GM12878 (cell line): ENCODE data around the gene HRH2. TPM values are rescaled to one million over a fixed set of nuclear protein-coding genes. Genes with fewer than 3 reads are reported as not detected.

ENCODE experiments used
- ATAC-seq: fragments of 200-7000 bp; cut with Tn5 transposase; 3 replicates; pipeline ENCODE4 v1.9.1; 2020; ENCODE audit warnings: mild to moderate bottlenecking, moderate library complexity
- BruUV-seq: library from RNA; stranded (reverse); fragments of 400-500 nt; replicated peaks from 2 replicates; lab custom pipeline; 2021; lab: Mats Ljungman, UMichigan
- CTCF ChIA-PET: fragments of 300-600 bp; sonication (Branson Sonifier 250); formaldehyde crosslinking; extraction: SDS; loops from one replicate; lab custom pipeline; 2021; ENCODE audit warnings: inconsistent platforms; lab: Yijun Ruan, JAX
- POLR2A ChIA-PET: fragments of 350-600 bp; formaldehyde crosslinking; extraction: SDS; loops from one replicate; lab custom pipeline; 2021; ENCODE audit warnings: inconsistent platforms; lab: Charles Lee
- RAD21 ChIA-PET: fragments of 300-600 bp; sonication (Branson Sonifier 250); formaldehyde crosslinking; loops from one replicate; lab custom pipeline; 2023; ENCODE audit warnings: antibody characterized with exemption; ENCODE audit not compliant: unreplicated experiment; lab: Charles Lee
- SMC1A ChIA-PET: fragments of 300-600 bp; sonication (Branson Sonifier 250); formaldehyde crosslinking; loops from one replicate; lab custom pipeline; 2023; ENCODE audit not compliant: unreplicated experiment, uncharacterized antibody; lab: Charles Lee
- DNase-seq: peaks from one replicate; pipeline ENCODE4 v3.0.0-alpha.2; 2011; ENCODE audit warnings: low read depth, low spot score
- FAIRE-seq: peaks from 3 replicates; lab custom pipeline; 2011; peaks lifted over from hg19 to GRCh38; lab: Jason Lieb, UNC
- H2AFZ ChIP-seq: 2 replicates; pipeline ENCODE4 v1.6.0; 2011; ENCODE audit warnings: low read depth, low read length, control low read depth; ENCODE audit not compliant: control insufficient read depth
- H3K27ac ChIP-seq: 2 replicates; pipeline ENCODE4 v1.5.1; 2011; ENCODE audit warnings: control low read depth; ENCODE audit not compliant: control insufficient read depth, insufficient read depth
- H3K27me3 ChIP-seq, 2 experiments: replicated peaks in 1 of 2; 2 replicates each; pipeline versions ENCODE4 v1.6.0 to v1.6.1; 2011; ENCODE audit warnings: low read length in 1 of 2; ENCODE audit not compliant: control insufficient read depth in 2 of 2, insufficient read depth in 2 of 2
- H3K36me3 ChIP-seq, 2 experiments: 2 replicates each; pipeline ENCODE4 v1.5.1; 2011; ENCODE audit warnings: low read length in 1 of 2; ENCODE audit not compliant: control insufficient read depth in 2 of 2, insufficient read depth in 2 of 2
- H3K4me1 ChIP-seq: 2 replicates; pipeline ENCODE4 v1.6.1; 2011; ENCODE audit warnings: mild to moderate bottlenecking, low read length, moderate library complexity, mixed read lengths; ENCODE audit not compliant: control insufficient read depth, insufficient read depth
- H3K4me2 ChIP-seq: 2 replicates; pipeline ENCODE4 v1.6.0; 2011; ENCODE audit warnings: control low read depth; ENCODE audit not compliant: control insufficient read depth, insufficient read depth
- H3K4me3 ChIP-seq: fragments of 200-600 bp; sonication (generic); 2 replicates; pipeline ENCODE4 v1.5.1; 2016
- H3K79me2 ChIP-seq: 2 replicates; pipeline ENCODE4 v1.6.0; 2011; ENCODE audit warnings: low read length; ENCODE audit not compliant: control insufficient read depth, insufficient read depth
- H3K9ac ChIP-seq: 2 replicates; pipeline ENCODE4 v1.8.0; 2011; ENCODE audit warnings: low read length, control low read depth, mixed read lengths; ENCODE audit not compliant: control insufficient read depth, insufficient read depth
- H3K9me3 ChIP-seq: replicated peaks from 3 replicates; pipeline ENCODE4 v1.5.1; 2011; ENCODE audit warnings: mild to moderate bottlenecking, low read length; ENCODE audit not compliant: control insufficient read depth, insufficient read depth
- H4K20me1 ChIP-seq: 2 replicates; pipeline ENCODE4 v1.6.0; 2011; ENCODE audit not compliant: control insufficient read depth, insufficient read depth
- ATF2 ChIP-seq: IDR thresholded peaks from 2 replicates; pipeline ENCODE4 v1.6.1; 2012; ENCODE audit warnings: low read length, inconsistent platforms
- BHLHE40 ChIP-seq, 2 experiments: fragments of 450-650 bp in 1 of 2; IDR thresholded peaks; 2 replicates each; pipeline ENCODE4 v1.6.1; 2011 to 2017; ENCODE audit warnings: low read depth in 2 of 2, borderline replicate concordance in 1 of 2, improper control_type of control experiment in 1 of 2, low read length in 1 of 2, mild to moderate bottlenecking in 1 of 2
- CBFB ChIP-seq: IDR thresholded peaks from 2 replicates; pipeline ENCODE4 v1.6.1; 2016; ENCODE audit warnings: antibody characterized with exemption, low read depth
- ESRRA ChIP-seq: IDR thresholded peaks from 2 replicates; pipeline ENCODE4 v1.6.1; 2012; ENCODE audit warnings: mild to moderate bottlenecking, low read length, improper control_type of control experiment
- FOXK2 ChIP-seq: fragments of 450-650 bp; IDR thresholded peaks from 2 replicates; pipeline ENCODE4 v1.6.1; 2017; ENCODE audit warnings: mild to moderate bottlenecking, moderate library complexity
- HDAC6 ChIP-seq: fragments of 200-600 bp; sonication (generic); IDR thresholded peaks from one replicate; pipeline ENCODE4 v1.8.0; 2017; ENCODE audit warnings: antibody characterized with exemption; ENCODE audit not compliant: unreplicated experiment
- IKZF2 ChIP-seq, 2 experiments: fragments of 450-650 bp; IDR thresholded peaks; 2 replicates each; pipeline ENCODE4 v1.6.1; 2017; ENCODE audit warnings: mild to moderate bottlenecking in 2 of 2, moderate library complexity in 2 of 2
- JUND ChIP-seq: IDR thresholded peaks from 2 replicates; pipeline ENCODE4 v1.6.1; 2012; ENCODE audit warnings: low read depth, mild to moderate bottlenecking, low read length, improper control_type of control experiment, moderate library complexity
- MYB ChIP-seq: fragments of 150-350 bp; IDR thresholded peaks from 2 replicates; pipeline ENCODE4 v1.6.1; 2014; ENCODE audit warnings: mild to moderate bottlenecking, low read depth, low read length, borderline replicate concordance
- RBBP5 ChIP-seq: fragments of 200-600 bp; sonication (generic); conservative IDR thresholded peaks from 2 replicates; pipeline ENCODE4 v1.6.1; 2016
- RCOR1 ChIP-seq: conservative IDR thresholded peaks from 2 replicates; pipeline ENCODE4 v1.6.1; 2012; ENCODE audit warnings: low read depth, low read length, improper control_type of control experiment
- SPI1 ChIP-seq: IDR thresholded peaks from 2 replicates; pipeline ENCODE4 v1.6.1; 2011; ENCODE audit warnings: low read depth, mild to moderate bottlenecking, low read length, moderate library complexity, borderline replicate concordance; ENCODE audit not compliant: insufficient read depth
- ZBED1 ChIP-seq: IDR thresholded peaks from 2 replicates; pipeline ENCODE4 v1.6.1; 2016; ENCODE audit warnings: borderline replicate concordance
- ZBTB33 ChIP-seq: fragments of 450-650 bp; IDR thresholded peaks from 2 replicates; pipeline ENCODE4 v1.6.1; 2017; ENCODE audit warnings: mild to moderate bottlenecking
- ZZZ3 ChIP-seq: IDR thresholded peaks from 2 replicates; pipeline ENCODE4 v1.6.1; 2011; ENCODE audit warnings: low read depth; ENCODE audit not compliant: control insufficient read depth, insufficient read length
- WGBS: methylation state at CpG from one replicate; pipeline ENCODE4 v1.1.6; 2016; ENCODE audit warnings: low lambda C conversion rate; ENCODE audit not compliant: insufficient replicate concordance, insufficient coverage; ENCODE audit errors: missing lambda C conversion rate; 5-methylcytosine and 5-hydroxymethylcytosine counted together
- in situ Hi-C: fragments of 300-500 bp; cut with MboI; formaldehyde crosslinking; loops from 9 replicates; pipeline ENCODE4 v1.14.3; 2018; ENCODE audit warnings: mixed read lengths
- intact Hi-C: fragments of 100-400 bp; cut with micrococcal nuclease; formaldehyde crosslinking; loops from one replicate; pipeline ENCODE4 v1.14.2; 2022; ENCODE audit not compliant: unreplicated experiment
- polyA plus RNA-seq, 11 experiments: library from polyadenylated mRNA; depleted of rRNA in 4 of 11; unstranded in 6 of 11; stranded (reverse) in 5 of 11; fragments of >200 nt; fragmentation: Nextera tagmentation in 4 of 11; fragmentation: Illumina TruSeq in 1 of 11; extraction: Ambion mirVana in 4 of 11; extraction: Trizol in 1 of 11; gene quantifications; 1 replicate in 1 of 11; 2 replicates in 10 of 11; pipeline versions ENCODE4 v1.2.1 to v1.2.3, GENCODE V29; 2011 to 2016; ENCODE audit warnings: inconsistent platforms in 2 of 11, missing spikeins in 2 of 11, low read depth in 1 of 11
- total RNA-seq, 4 experiments: library from RNA; depleted of rRNA in 3 of 4; stranded (reverse); fragments of >200 nt in 3 of 4; fragmentation: Illumina TruSeq in 1 of 4; extraction: Trizol in 1 of 4; gene quantifications; 2 replicates each; pipeline versions ENCODE4 v1.2.1 to v1.2.3, GENCODE V29; 2013 to 2021

HRH2 gene
- total and polyA plus RNA-seq, 10 of the 15 experiments (the other 5 are each of a cell fraction or from before 2014, with no cell fraction given): 0.01 to 0.05 (median 0.03) TPM; not detected in 7

GRCh38 chr5:175684931-175685330 lies 27.1 kb downstream of the HRH2 start:
- ChIA-PET POLR2A (no interaction called here), RAD21 (no interaction called here), SMC1A (interaction anchor here (0.6 kb wide), 1 partner anchor 1211 kb away, joined by 3 read pairs; no protein-coding TSS in a partner anchor), CTCF (interaction anchor here (1.0 kb wide), 1 partner anchor 150 kb away, joined by 3 read pairs; no protein-coding TSS in a partner anchor)
- Histone ChIP-seq H3K4me2 (no peak overlapping the region), H3K27me3 (no peaks in the 10 kb centered on the region; a peak in 1 of 4 replicates), H3K36me3 (no peaks in the 10 kb centered on the region), H2AFZ (no peak overlapping the region), H4K20me1 (no peaks in the 10 kb centered on the region), H3K9ac (no peak overlapping the region), H3K79me2 (no peaks in the 10 kb centered on the region), H3K4me1 (no peaks in the 10 kb centered on the region), H3K27ac (no peak overlapping the region), H3K4me3 (no peak overlapping the region), H3K9me3 (no peaks in the 10 kb centered on the region)
- intact Hi-C loops (no loop called here), in situ Hi-C loops (no loop called here)
- FAIRE-seq: no peak
- no peak for ATAC-seq
- WGBS: 30% methylated on average over 5 of the region's 5 CpGs
- TF ChIP-seq JUND (no peak), MYB (no peak), FOXK2 (no peak), SPI1 (no peak), ZBTB33 (no peak), ZZZ3 (no peak), ZBED1 (no peak), HDAC6 (no peak), ESRRA (no peak), RBBP5 (no peak), BHLHE40 (IDR thresholded peaks at IDR 0.05; ENCODE audit: borderline replicate concordance in 1 of 2, low read depth in 2 of 2, low read length in 1 of 2) (no peak), IKZF2 (IDR thresholded peaks at IDR 0.05) (no peak), CBFB (no peak), ATF2 (no peak), RCOR1 (no peak)
- DNase-seq: no peak
- BruUV-seq: no TSS peak
